ENCODE measurements around the gene PYDC1. TPM values are rescaled to one million over a fixed set of nuclear protein-coding genes. Genes with fewer than 3 reads are reported as not detected.

The PYDC1 gene
- total and polyA plus RNA-seq, 2 of the 8 experiments (the other 6 are each of a cell fraction or from before 2014, with no cell fraction given), result 3.5 to 11.1 TPM

DNA sequence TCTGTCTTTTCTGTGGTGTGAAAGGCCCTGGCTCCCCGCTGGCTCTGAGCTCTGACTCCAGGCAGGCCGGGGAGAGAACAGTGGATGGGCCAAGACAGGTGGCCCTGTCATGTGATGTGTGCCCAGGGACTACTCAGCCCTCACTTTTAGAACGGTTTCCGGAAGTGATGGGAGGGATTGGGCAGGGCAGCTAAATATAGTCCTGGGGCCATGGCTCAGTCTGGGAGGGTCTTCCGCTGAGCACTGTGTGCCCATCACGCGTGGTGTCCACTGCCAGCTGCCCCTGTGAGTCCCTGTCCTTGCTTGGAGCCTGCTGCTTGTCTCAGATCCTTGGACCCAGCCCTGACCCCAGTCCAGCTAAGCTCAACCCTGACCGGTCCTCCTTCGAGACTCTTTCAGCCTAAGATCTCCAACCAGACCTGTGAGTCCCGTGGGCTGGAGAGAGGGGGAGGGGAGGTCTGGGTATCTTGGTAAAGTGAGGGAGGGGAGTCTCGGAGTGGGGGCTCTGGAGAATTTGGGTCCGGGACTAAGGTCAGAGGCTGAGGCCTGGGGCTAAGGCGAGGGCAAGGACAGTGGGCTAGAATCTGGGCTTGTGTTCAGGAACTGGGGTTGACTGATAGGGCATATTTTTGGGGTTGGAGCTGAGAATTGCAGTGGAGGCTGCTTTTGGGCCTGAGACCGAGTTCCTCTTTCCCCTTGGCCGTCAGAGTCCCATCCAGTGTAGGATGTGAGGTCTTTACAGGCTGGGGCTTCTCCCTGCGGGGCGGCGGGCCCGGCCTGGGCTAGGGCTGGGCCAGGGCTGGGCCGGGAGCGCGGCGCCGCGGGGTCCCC, 2.8 kb downstream of the PYDC1 start, which contains the start of gene TRIM72:
Gene TRIM72 (plus strand): TSS at position 243 of the 831 bp plus-strand sequence. CDS start 620 bp downstream, outside the sequence.
- peak within 1 kb of the TSS; percentile 99 for H4K91ac ChIP-seq (replicated peaks; ENCODE audit: insufficient read length, low read length)
- CTCF ChIA-PET (ENCODE audit: partially characterized antibody), result interaction anchor here (0.8 to 2.3 kb wide), 9 partner anchors 10 to 246 kb away, joined by 3 to 8 read pairs (median 3); no protein-coding TSS in a partner anchor
- H3K4me1 ChIP-seq (replicated peaks in 1 of 4; ENCODE audit: control insufficient read depth in 3 of 4, insufficient read depth in 4 of 4, low read length in 3 of 4), result peaks cover 0 to 33% (median 20%) of the 10 kb centered on the region in 4 experiments; a peak in 6 of 7 replicates
- no peak within 1 kb of the TSS for H2AK5ac ChIP-seq (ENCODE audit: low read depth, low read length)
- no peak for TF ChIP-seq CREB1 (IDR thresholded peaks at IDR 0.05)
- TF ChIP-seq SIN3A (conservative IDR thresholded peaks at IDR 0.05 in 1 of 2, IDR thresholded peaks at IDR 0.05 in 1 of 2; ENCODE audit: low read depth in 1 of 2, low read length in 2 of 2), result 0 out of 4 replicates have a peak, but pooled peaks of 1 of the 2 experiments have one; percentile 3
- TF ChIP-seq TAF1 (IDR thresholded peaks at IDR 0.05; ENCODE audit: low read depth, low read length), result no peak
- no peak for TF ChIP-seq CTBP2 (IDR thresholded peaks at IDR 0.05; ENCODE audit: borderline replicate concordance, insufficient read depth, insufficient read length, low read length)
- TF ChIP-seq TCF12 (IDR thresholded peaks at IDR 0.05; ENCODE audit: low read depth, low read length), result no peak
- TF ChIP-seq RBBP5 (IDR thresholded peaks at IDR 0.05; ENCODE audit: borderline replicate concordance, low read depth, low read length), result no peak
- H3K27ac ChIP-seq (ENCODE audit: low read depth, low read length), result no peak within 1 kb of the TSS
- peak within 1 kb of the TSS; percentile 4 to 71 (median 40); a peak in 5 of 7 replicates for H3K9ac ChIP-seq (replicated peaks in 1 of 4; ENCODE audit: extremely low read depth in 1 of 4, low read depth in 3 of 4, low read length in 3 of 4)
- H2BK15ac ChIP-seq (ENCODE audit: low read length), result peak within 1 kb of the TSS; percentile 95; the same call in 1 of the 2 replicates
- H2BK20ac ChIP-seq (ENCODE audit: low read length), result peak within 1 kb of the TSS; percentile 48; the same call in 1 of the 2 replicates
- H3K79me2 ChIP-seq (ENCODE audit: control insufficient read depth in 1 of 2, insufficient read depth in 2 of 2, low read length in 2 of 2), result no peaks in the 10 kb centered on the region
- no peak within 1 kb of the TSS for H3K23ac ChIP-seq (ENCODE audit: insufficient read length)
- peak within 1 kb of the TSS; percentile 96 for H3K4ac ChIP-seq (replicated peaks; ENCODE audit: insufficient read length, low read depth, low read length)
- H2BK5ac ChIP-seq (ENCODE audit: low read depth, low read length), result peak within 1 kb of the TSS; percentile 83; the same call in 1 of the 2 replicates
- H3K56ac ChIP-seq (replicated peaks; ENCODE audit: insufficient read length, low read depth, low read length), result peak within 1 kb of the TSS; percentile 92
- WGBS, 2 experiments (ENCODE audit: extremely low coverage in 1 of 2, insufficient coverage in 1 of 2, insufficient read length in 1 of 2, insufficient replicate concordance in 2 of 2, low coverage in 1 of 2, low lambda C conversion rate in 2 of 2, missing lambda C conversion rate in 1 of 2), result 40% methylated on average over 25 of the region's 25 CpGs; no CpG with 5 or more reads in 1 of the 2 experiments
- FAIRE-seq (no peak), DNase-seq (ENCODE audit: low read depth in 1 of 2, low spot score in 2 of 2) (no peak)
- H2BK12ac ChIP-seq (ENCODE audit: low read depth, low read length), result peak within 1 kb of the TSS; percentile 99; the same call in 1 of the 2 replicates
- H3K36me3 ChIP-seq (ENCODE audit: control insufficient read depth in 2 of 4, insufficient read depth in 4 of 4, low read length in 3 of 4), result no peaks in the 10 kb centered on the region
- H3K18ac ChIP-seq (ENCODE audit: extremely low read depth, low read length), result peak within 1 kb of the TSS; percentile 97
- no peaks in the 10 kb centered on the region for H4K20me1 ChIP-seq (replicated peaks in 1 of 2; ENCODE audit: control insufficient read depth in 1 of 2, insufficient read depth in 2 of 2, low read length in 2 of 2)
- no peaks in the 10 kb centered on the region for H3K9me3 ChIP-seq (ENCODE audit: insufficient read depth in 2 of 2, low read depth in 1 of 2, low read length in 1 of 2)
- H4K5ac ChIP-seq (ENCODE audit: insufficient read length, low read depth, low read length), result peak within 1 kb of the TSS; percentile 96
- H3K23me2 ChIP-seq (ENCODE audit: low read depth, low read length), result peaks cover 19% of the 10 kb centered on the region
- POLR2A ChIA-PET (ENCODE audit: partially characterized antibody), result interaction anchor here (0.6 to 24.0 kb wide), 14 partner anchors 17 to 498 kb away, joined by 3 to 430 read pairs (median 5); partner anchors contain the start of genes FUS and PYCARD
- H3K4me3 ChIP-seq (ENCODE audit: extremely low read depth in 1 of 4, insufficient read depth in 2 of 4, low read depth in 3 of 4, low read length in 4 of 4), result peak within 1 kb of the TSS; percentile 30 to 74 (median 59)
- H3K4me2 ChIP-seq (ENCODE audit: insufficient read depth in 1 of 2, low read depth in 2 of 2, low read length in 2 of 2), result peak within 1 kb of the TSS; percentile 79 to 92
- H4K8ac ChIP-seq (ENCODE audit: extremely low read depth, insufficient read depth, low read length), result peak within 1 kb of the TSS; percentile 93
- H2BK120ac ChIP-seq (replicated peaks; ENCODE audit: low read depth, low read length), result peak within 1 kb of the TSS; percentile 87
- H3K79me1 ChIP-seq (ENCODE audit: low read depth, low read length), result no peaks in the 10 kb centered on the region
- peaks cover 8 to 21% (median 19%) of the 10 kb centered on the region in 4 experiments for H3K27me3 ChIP-seq (replicated peaks in 1 of 4; ENCODE audit: control insufficient read depth in 3 of 4, extremely low read depth in 1 of 4, insufficient read depth in 3 of 4, low read length in 3 of 4)
- H2AFZ ChIP-seq (ENCODE audit: low read length), result no peak within 1 kb of the TSS
- peak within 1 kb of the TSS; percentile 78 for H3K14ac ChIP-seq (ENCODE audit: insufficient read length)

Data from H1 (cell line).